Stimulated activated CD4-positive, alpha-beta T cell treated with anti-CD3 and anti-CD28 coated beads, TNF-alpha, amount 100 ng/mL, for 1 hour (primary cell): ENCODE data around the gene PDE11A.

Experiments used
- DNase-seq, 3 donors: peaks; one replicate each; pipeline ENCODE4 v3.0.0-alpha.2; 2020; ENCODE audit warnings: low read depth in 3 of 3, low spot score in 1 of 3

Gene PDE11A

DNA sequence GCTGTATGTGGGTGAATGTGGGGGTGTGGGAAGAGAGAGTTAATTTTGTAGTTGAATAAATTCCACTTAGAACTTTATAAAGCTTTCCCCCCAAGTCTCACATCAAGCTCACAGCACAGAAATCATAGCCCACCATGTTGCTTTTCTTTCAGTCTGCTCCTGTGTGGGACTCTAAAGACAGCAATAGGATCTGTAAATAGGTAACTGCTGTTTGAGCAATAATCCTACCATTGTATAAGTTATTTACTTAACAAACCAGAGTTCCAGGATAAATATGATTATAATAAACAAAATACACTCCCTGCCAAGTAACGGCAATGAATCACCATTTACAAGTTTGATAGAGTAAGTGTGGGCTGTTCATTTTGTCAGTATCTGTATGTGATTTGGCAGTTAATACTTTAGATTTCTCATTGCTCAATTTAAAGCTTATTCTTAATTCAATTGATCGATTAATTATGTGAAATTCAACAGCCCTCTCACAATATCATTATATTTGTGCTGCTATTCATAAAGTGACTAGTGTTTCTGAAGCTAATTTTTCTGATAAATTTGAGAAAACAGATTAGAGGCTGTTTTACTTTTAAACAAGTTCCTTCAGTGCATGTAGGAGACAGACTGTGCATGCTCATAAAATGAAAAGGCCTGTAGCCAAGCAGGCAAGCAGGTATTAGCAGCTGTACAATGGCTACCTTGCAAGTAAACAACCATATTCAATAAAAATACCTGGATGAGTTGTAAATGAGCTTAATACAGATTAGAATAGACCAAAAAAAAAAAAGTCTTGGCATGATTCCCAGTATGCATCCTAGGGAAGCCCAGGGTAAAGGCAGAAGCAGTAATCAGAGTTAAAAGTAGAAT, 142.7 kb downstream of the PDE11A start:
- DNase-seq = no peak

DNA sequence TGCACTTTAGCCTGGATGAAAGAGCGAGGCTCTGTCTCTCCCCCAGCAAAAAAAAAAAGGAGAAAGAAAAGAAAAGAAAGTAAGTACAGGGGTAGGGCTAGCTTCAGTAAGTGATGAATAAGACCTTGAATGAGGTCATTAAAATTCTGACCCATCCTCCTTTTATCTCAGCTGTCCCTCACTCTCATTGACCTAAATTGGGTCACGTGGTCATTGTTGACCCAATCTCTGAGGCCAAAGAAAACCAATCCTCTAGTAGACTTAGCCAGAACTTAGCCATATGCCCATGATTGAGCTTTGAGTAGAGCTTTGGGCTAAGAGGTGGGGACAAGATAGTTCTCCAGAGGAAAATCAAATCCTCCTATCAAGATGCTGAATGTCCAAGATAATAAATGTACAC, 149.3 kb downstream of the PDE11A start:
- DNase-seq = no peak

DNA sequence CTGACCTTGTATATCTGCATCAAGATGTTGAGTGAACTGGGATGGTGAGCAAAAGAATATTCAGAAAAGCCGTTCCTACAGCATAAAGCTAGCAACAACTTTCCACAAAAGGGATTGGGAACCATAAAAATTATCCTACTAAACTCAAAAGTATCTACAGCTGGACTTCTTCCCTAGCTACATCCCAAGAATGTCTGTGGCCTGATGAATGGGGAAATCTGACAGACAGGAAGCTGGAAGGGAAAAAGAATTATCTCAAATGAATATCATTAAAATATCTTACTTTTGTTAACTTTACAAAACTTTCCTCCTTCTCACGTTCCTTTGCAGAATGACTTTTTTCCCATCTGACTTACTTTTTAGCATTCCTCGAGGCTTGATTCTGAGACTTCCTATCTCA, 150.9 kb downstream of the PDE11A start:
- no peak for DNase-seq

DNA sequence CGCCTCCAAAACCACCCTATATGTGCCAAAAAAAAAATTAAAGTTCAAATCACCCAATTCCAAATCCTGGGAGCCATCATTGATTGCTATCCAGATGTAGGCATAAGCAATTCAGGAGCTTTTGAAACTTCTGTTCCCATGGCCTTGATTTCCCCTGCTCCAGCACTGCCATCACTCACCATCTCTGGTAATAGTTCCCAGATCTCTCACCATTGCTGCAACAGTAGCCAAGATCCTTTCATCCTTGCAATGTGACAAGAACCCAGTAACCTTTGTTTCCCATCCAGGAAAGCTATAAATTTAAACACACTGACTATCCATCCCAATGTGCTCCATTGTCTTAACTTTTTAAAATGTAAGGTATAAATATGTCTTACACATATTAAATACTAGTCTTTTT, 155.4 kb downstream of the PDE11A start:
- DNase-seq = no peak

DNA sequence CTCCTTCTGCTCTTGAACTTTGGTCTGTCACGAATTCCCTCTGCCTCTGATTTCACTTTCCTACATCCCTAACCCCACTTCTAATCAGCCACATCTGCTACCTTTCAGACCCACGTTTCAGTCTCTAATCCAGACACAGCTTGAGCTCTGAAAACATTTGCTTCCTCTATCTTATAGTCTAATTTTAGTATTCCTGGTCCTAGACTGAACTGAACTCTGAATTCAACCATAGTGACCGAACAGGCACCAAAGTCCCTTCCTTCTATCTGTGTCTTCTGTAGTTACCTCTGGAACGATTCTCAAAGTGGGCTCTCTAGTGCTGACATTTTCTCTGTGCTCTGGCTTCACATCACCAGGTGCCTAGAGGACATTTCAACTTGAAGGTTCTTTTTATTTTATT, 156.2 kb downstream of the PDE11A start:
- DNase-seq = no peak

DNA sequence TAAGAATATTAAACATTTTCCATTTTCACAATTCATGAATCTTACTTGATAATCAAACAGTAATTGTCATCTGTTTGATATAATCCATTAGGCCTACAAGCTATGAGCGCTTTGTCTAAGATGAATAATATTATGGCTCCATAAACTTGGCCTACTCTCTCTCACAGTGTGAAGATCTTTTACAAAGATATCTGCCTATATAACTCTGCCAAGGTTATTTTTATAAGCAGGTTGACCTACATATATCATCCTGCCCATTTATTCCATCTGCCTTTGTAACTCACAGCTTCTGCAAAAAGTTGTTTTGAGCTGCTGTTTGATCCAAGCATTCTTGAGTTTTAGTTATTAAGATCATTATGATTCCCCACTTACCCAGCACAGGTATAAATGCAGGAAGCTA, 158.3 kb downstream of the PDE11A start:
- DNase-seq = no peak

DNA sequence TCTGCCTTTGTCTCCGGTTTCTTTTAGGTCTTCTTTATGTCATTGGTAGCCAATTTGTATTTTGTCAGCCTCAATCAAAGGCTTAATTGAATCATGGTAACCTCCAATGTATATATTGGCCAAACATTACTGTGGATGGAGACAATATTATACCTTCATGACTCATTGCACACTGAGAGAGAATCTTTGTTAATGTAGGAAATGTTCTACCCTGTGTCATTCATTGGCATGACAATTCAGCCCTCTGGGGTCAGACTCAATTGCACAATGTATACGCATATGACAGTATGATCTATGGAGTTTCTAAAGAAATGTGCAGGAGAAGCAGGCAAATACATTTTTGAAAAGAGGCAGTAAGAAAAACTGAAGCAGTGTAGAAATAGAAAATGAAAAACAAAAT, 162.6 kb downstream of the PDE11A start:
- no peak for DNase-seq

DNA sequence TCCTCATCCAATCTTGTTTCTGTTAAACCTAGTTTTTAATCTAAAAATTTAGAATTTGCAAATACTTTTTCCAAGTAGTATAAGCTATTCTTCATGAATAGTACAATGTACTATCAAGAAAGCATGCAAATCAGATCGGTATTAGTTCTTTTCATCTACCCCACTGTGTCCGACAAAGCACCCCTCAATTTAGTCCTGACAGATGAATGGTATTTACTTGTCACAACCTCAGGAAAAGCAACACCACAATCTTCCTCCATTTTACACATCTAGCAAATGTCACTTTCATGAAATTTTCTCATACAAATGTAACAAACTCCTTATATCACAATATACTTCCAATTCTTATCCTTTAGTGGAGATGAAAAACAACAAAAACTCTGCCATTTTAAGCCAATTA, 163.8 kb downstream of the PDE11A start:
- no peak for DNase-seq

DNA sequence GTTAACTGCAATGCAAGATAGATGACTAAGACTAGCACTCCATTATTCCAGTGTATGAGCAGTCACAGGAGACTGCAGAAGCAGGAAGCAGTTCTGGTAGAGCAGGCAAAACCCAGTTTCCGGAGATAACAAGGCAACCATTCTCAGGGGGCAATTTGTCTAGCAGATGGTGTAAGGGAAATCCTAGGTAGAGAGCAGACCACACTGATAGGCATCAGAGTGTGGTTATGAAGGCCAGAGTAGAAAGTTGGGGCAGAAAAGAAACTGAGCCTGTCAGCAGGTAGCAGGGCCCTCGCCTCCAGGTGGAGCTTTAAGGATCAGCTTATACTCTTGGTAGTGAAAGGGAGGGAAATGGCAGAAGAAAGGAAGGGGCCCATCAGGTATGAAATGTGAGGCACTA, 164.4 kb downstream of the PDE11A start:
- no peak for DNase-seq

DNA sequence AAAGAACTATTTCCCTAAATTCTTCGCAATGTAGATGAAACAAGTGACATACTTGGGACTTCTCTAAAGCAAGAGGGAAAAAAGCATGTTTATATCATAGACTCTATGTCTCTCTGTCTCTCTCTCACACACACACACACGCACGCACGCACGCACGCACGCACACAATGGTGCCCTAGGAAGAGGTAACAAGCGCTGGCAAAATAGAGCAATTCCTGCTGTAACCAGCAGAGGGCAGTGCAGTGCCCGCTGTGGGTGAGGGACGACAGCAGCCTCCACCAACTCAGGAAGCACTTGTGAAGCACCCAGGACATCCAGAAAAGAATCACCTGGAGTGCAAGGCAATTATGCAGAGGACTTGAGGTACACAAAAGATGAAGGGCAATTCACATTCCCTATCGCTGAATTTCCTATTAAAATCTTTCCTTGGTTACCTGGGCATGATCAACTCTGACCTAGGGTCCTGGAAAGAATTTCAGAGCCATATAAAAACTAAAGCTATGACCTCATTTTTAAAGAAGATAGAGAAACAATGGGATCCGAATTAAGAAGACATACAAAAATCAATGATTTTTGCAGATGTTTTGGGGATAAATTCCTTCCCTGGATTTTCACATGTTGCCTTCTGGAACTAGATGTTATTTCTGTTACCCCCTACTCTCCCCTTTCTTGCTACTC, 166.4 kb downstream of the PDE11A start:
- DNase-seq = peak in 2 of 3 donors; percentile 20 to 40

DNA sequence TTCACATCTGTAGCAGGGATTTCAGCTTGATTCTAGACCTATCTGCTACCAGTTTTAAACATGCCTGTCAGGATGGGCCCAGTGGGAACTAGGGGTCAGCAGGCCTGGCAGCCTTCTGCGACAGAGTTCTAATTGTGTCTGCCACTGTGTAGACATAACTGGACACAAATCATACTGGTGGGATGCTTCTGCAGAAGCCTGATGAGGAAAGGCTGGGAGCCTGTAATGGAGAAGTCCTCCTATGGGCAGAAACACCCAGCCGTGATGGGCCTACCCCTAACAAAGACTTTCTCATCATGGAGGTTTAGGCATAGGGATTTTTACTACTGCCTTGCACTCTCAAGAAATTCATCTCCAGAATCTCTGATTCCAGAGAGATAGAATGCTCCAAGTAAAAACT, 166.9 kb downstream of the PDE11A start:
- no peak for DNase-seq

DNA sequence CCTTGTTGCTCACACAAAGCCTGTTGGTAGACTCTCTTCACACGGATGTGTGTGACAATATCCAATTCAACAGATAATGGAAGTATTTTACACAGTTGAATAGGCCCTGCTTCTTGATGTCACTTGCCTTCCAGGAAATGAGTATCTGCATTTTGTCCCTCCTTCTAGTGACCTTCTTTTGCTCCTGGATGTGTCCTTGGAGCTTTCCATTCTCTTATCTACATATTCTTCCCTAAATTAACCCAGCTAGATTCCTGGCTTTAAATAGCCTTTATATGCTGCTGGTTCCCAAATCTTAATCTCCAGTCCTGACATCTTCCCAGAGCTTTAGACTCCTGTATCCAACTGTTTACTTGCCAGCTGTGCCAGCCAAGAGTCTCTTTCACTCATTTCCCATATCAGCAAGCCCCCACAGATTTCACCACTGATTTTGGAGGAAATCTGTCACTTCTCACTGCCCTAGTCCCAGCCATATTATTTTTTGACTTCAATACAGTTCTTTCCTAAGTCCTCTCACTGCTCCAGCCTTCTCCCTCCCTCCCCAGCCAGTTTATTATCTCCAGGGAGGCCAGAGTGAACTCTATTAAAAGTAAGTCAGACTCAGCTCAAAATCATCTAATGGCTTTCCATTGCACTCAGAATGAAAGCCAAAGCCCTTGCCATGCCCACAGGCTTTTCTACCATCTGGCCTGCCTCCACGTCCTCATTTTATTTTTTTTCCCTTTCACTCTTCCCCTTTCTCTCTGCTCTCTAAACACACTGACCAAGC, 170.0 kb downstream of the PDE11A start:
- DNase-seq = no peak

DNA sequence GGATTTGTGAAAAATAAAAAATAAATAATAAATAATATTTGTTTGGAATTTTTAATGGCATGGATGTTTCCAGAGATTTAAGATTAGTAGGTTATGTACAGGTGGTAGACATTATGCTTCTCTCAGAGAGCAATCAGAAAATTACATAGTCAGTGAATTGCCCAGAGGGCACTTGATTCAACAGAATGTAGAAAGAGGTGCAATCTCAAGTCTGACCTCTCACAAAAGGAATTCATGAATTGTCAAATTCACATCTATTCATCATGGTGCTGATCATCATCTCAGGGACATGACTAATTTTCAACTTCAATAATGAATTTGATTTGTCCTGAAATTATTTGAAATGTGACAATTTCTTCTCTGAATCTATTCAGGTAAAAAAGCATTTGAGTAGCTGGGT, 172.5 kb downstream of the PDE11A start:
- no peak for DNase-seq

DNA sequence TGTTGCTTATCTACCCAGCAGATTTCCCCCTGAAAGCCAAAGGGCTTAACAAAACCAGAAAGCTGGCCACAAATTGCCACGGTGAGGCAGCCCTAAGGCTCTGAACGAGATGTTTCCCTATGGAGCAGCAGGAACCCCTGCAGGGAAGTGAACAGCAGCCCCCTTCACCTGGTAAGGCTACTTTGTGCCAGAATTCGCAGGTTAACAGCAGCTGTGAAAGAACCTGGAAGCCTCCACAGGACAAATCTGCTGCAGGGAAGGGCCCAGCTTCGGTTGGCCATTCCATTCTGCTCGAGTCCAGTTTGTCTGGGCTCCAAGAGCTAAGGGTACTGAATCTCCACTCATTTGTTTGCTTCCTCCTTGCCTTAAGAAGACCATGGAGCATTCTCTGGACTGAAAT, 175.3 kb downstream of the PDE11A start:
- no peak for DNase-seq

DNA sequence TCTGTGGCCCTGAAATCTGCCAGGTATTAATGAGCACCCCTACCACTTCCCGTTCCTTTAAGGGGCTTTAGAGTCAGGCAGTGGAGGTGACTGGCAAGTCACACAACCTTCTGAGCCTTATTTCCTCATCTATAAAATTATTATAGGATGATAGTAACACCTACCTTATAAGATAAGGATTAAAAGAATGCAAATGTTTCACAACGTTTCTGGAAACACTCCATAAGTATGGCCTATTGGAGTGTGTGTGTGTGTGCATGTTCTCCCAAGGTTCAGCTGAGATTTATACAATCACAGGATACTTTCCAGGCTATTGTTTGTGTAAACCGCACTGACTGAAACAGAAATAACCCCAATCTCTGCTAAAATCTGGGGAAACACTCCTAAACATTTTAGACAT, 176.0 kb downstream of the PDE11A start:
- DNase-seq = no peak

DNA sequence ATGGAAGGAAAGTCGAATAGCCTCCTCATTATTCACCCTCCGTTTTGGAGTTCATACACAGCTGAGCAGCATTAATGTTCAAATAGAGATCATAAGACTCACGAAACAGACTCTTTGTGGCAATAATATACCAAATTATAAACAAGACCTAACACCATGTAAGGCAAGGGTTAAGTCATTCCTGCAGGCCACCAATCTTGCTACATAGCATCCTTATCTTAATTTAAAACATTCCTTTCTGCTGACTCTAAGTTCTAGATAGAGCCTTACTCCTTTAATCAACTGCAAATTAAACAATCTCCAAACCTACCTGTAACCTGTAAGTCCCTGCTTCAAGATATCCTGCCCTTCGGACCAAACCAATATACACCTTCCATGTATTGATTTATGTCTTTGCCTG, 178.0 kb downstream of the PDE11A start:
- DNase-seq = no peak

DNA sequence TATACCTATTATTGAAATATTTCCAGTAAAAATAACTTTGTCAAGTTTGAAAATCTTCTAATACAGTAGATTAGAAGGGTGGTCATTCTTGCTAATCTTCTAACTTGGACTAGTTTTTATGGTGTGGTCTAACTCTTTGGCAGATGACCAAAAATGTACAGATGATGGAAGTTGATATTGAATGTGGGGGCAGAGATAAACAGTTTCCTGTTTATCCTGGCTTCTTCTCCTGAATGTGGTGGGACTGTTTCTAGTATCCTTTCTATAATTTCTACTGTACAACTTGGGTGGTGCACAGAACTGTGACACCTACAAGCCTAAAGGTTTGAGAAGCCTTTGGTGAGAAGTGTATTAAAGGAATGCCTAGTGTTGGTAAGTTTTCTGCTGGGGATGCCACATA, 178.7 kb downstream of the PDE11A start:
- DNase-seq = no peak

DNA sequence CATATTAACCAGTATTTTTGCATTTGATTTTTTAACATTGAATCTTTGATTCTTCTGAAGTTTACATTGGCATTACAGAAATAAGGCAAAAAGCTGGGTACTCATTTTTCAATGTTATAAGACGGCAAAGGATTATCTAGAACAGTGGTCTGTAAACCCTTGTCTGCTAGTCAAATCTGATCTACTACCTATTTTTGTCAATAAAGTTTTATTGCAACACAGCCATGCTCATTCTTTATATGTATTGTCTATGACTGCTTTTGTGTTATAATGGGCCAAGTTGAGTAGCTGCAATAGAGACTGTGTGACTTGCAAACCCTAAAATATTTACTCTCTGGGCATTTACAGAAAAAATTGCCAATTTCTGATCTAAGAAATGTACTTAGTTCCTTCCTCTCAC, 181.0 kb downstream of the PDE11A start:
- no peak for DNase-seq

DNA sequence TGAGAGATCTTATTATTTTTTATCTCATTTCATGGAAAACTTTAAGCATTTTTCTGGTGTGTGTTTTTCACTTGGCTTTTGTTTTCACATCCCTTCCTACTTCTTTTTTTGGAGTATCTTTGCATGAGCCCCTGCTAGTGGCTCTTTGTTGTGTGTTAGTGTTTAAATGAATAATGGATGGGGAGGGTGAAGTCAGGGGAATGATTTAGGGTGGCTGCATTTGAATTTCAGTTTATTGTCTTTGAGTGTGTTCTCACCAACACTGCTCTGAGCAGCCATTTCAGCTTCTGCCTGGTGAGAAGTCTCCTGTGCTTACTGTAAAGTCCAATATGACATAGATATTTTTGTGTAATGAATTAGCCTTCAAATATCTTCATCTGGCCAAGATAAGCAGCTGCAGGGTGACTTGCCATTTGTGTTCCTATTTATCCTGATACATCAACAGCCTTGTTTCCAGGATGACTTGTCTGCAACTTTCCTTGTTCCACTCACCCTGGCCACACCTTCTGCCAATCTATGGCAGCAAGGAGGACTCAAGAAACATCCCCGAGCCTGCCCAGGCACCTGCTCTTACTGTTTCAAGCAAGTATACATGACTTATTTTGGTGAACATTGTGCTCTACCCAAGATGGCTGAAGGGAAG, 182.6 kb downstream of the PDE11A start:
- no peak for DNase-seq

DNA sequence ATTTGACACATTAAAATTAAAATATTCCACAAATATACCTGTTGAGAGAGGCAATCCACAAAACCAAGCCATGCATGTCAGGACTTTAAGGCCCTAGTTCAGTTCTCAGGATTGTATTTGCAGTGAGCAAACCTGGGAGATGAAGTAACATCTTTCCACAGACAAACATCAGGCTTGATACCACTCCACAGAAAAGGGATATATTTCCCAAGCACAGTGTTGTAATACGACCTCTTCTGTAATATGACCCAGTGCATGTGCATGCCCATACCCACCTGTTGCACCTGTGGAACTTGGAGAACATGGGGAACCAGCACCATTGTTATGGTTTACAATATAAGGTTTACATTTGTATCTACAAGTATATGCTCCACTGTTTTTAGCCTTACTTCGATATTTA, 184.0 kb downstream of the PDE11A start:
- DNase-seq = no peak

DNA sequence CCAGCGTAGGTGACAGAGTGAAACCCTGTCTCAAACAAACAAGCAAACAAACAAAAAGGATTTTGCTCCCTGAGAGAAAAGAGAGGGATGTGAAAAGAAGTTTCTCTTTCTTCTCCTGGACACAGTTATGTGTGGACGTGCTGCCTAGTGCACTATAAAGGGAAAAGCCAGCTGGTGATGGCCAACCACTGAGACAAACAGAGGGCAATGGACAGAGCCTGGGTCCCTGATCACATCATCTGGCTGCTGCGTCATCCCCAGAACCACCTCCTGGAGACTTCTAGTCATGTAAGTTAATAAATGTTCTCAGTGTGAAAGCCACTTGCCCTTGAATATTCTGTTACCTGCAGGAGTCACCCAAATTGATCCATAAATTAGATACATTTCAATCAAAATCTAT, 184.9 kb downstream of the PDE11A start:
- no peak for DNase-seq

DNA sequence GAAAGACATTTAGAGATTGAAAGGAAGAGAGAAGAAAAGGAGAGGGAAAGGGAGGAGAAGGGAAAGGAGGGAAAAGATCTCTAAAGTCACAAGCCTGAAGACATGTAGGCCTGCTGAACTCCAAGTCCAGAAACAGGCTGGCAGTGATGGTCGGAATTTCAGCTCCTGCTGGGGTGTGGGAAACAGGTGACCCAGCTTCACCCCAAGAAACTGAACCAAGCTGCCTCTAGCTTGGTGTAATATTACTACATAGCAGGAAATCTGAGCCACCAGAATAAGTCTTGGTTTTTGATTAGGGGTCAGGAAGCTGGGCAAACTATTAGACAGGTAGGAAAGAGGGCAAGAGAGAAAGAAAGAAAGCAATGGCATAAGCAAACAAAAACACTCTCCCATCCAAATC, 185.8 kb downstream of the PDE11A start:
- DNase-seq = no peak
